CD1c-positive myeloid dendritic cell (primary cell): ENCODE data around the gene THADA.

Experiments
- DNase-seq: peaks from one replicate; pipeline ENCODE4 v3.0.0-alpha.2; 2016; ENCODE audit errors: extremely low spot score

Gene THADA

GRCh38 chr2:43276266-43276941 is 319.4 kb downstream of the THADA start:
- DNase-seq, result no peak

- DNase-seq, result no peak
Observed at GRCh38 chr2:43274721-43275120, 321.1 kb downstream of the THADA start.

- DNase-seq, result no peak
Observed at GRCh38 chr2:43274055-43274454, 321.8 kb downstream of the THADA start.

DNA sequence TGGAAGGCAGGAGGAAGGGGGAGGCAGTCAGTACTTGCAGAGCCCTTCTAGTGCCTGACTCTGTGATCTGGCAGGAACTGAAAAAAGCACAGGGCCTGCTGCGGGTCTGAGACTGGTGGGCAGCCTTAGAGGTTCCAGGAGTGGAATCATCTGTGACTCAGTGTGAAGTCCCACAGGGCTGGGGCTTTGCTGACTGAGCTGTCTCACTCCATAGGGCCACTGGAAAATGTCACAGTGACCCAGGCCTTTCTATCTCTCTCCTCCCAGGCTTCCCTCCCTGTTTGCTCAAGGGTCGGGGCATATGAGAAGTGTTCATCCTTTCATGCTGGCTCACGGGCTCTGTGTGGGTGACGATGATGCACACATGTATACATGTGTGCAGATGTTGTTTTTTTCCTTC is 322.3 kb downstream of the THADA start:
- peak; percentile 77 for DNase-seq

- no peak for DNase-seq
Observed at GRCh38 chr2:43270930-43271615, 324.8 kb downstream of the THADA start.

DNA sequence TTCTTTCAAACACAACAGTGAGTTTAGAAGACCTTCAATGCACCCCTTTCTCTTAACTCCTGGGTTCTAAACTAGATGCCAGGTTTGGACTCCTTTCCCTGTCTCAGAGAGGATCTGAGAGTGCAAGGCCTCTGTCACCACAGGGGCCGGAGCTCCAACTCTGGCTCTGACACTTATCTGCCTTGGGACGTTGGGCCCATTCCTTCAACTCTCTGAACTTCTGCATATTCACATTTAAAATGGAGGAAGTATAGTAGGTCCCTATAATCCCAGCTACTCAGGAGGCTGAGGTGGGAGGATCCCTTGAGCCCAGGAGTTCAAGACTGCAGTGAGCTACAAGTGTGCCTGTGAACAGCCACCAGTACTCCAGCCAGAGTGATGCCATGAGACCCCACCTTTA is 325.4 kb downstream of the THADA start:
- DNase-seq, result peak; percentile 59

GRCh38 chr2:43269706-43270105 is 326.1 kb downstream of the THADA start:
- DNase-seq, result no peak

DNA sequence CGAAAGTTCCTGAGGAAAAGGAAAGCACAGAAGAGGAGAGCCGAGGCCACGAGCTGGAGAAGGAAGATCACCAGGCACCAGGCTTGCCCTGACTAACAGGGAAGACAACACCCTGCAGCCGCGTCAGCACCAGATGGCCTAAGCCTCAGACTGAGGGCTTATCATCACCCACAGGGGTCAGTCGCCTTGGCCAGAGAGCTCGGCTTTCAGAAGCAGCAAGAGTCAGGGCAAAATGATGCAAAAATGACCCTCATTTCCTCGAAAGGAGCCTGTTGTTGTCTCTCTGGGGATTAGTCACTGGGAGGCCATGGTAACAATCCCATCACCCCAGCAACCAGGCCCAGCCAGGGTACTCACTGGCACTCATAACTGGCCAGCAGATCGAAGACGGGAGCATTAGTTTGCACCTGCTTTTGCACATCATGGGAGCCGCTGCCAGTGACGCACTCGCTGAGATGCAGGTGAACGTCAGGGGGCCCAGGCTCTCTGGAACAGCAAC is 326.7 kb downstream of the THADA start:
- DNase-seq, result peak; percentile 34

DNA sequence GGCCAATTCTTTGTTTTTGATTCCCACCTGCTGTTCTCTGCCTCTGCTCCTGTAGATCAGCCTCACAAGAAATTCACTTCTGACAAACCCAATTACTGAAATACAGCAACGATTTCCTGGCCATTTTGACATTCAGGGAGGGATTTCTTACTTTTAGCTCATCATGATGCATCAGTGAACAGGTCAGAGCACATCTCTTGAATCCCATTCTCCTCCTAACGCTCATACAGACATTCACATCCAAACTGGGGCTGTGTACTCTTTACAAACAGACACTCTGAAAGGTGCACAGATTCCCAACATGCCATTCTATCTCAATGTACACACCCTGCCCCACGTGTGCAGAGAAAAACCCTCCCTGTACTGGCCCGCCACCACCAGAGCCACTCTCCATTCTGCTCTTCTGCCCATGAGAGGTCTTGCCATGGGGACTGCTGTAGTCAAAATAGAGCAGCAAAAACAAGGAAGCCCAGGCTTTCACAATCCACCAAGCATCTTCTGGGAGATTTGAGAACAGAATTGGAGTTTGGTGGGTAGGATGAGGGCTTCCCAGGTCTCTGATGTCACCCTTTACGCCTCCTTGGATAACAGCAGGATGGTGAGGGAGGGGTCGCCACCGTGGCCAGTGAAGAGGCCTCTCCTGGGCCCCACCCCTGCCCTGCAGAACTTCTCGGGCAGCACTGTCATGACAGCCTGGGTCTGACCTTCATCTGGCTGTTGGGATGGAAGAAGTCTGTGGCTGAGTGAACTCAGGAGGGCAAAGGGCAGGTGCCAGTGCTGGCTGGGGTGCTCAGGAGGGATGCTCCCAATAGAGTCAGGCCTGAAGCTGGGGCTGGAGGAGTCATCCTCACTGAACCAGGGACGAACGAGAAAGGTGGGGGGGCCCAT is 327.5 kb downstream of the THADA start:
- DNase-seq, result peak; percentile 46

GRCh38 chr2:43267381-43267780 is 328.5 kb downstream of the THADA start:
- DNase-seq, result no peak

GRCh38 chr2:43266711-43267111 is 329.1 kb downstream of the THADA start:
- peak; percentile 49 for DNase-seq

GRCh38 chr2:43265421-43265820 is 330.4 kb downstream of the THADA start:
- DNase-seq, result no peak

GRCh38 chr2:43265001-43265400 is 330.8 kb downstream of the THADA start:
- DNase-seq, result no peak

GRCh38 chr2:43262951-43263350 is 332.9 kb downstream of the THADA start:
- peak; percentile 60 for DNase-seq

DNA sequence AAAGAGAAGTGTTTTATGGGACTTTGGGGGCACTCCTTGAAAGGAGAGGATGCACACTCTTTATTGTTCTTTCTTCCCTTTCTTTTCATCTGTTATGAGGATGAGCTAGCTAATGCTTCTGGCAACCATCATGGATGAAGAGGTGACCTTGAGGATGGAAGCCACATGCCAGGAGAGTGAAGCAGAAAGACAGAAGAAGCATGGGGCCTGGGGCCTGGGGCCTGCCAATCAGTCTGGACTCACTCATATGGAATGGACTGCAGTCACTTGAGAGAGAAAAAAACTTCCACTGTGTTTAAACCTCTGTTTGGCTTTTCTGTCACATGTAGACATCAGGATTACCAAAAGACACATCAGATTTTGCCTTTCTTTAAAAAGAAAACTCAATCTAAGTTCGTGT is 333.6 kb downstream of the THADA start:
- DNase-seq, result no peak

- no peak for DNase-seq
Observed at GRCh38 chr2:43259512-43259911, 336.3 kb downstream of the THADA start.

- no peak for DNase-seq
Observed at GRCh38 chr2:43258547-43259156, 337.2 kb downstream of the THADA start.

- DNase-seq, result no peak
Observed at GRCh38 chr2:43255296-43255910, 340.4 kb downstream of the THADA start.

- no peak for DNase-seq
Observed at GRCh38 chr2:43254331-43254730, 341.5 kb downstream of the THADA start.

DNA sequence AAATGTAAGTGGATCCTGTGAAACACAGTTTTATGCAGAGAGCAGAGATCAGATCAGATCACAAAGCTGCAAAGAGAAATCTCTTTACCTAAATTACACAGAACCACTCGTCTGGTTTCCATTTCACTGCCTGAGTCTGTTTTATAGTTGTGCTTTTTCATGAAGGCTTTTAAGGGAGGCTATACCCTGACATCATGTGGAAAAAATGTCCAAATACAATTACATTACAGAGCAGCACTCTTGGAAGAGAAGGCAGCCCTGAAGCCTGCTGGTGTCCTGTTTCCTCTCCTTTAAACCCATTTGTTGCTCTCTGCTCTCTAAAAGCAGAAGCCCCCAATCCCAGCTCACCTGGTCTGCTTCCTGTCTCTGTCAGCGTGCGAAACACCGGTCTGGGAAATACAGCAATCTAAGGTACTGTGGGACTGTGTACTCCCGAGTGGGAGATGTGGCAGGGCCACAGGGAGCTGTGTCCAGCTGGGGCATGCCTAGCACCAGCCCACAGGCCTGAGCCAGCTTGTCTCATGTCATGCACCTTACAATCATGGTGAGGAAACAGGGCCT is 344.6 kb downstream of the THADA start:
- DNase-seq, result no peak

GRCh38 chr2:43250015-43250414 is 345.8 kb downstream of the THADA start:
- no peak for DNase-seq
